ENCODE measurements around the gene S100P.

S100P gene

DNA sequence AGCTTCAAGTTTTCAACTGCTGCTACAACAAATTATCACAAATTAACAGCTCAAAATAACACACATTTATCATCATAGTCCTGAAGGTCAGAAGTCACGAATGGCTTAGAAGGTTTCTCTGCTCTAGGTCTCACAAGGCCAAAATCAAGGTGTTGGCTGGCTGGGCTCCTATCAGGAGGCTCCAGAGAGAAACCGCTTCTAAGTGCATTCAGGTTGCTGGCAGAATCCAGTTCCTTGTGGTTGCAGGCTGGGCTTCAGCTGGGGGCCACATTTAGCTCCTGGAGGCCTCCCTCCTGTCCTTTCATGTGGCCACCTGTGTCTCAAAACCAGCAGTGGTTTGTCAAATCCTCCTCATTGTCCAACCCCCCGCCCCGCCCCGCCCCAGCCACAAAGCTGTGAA, 37.8 kb upstream of the S100P start:
- H3K27ac ChIP-seq, result no peak overlapping the region
- H3K4me3 ChIP-seq (ENCODE audit: low read depth, low read length), result no peak overlapping the region
- H3K27me3 ChIP-seq (replicated peaks), result no peaks in the 10 kb centered on the region
- in situ Hi-C loops (cut with HindIII; ENCODE audit: low pct_ligation_motif_present, low sequenced_read_pairs), result no loop called here
- DNase-seq, result no peak
- TF ChIP-seq, protein P1, sequence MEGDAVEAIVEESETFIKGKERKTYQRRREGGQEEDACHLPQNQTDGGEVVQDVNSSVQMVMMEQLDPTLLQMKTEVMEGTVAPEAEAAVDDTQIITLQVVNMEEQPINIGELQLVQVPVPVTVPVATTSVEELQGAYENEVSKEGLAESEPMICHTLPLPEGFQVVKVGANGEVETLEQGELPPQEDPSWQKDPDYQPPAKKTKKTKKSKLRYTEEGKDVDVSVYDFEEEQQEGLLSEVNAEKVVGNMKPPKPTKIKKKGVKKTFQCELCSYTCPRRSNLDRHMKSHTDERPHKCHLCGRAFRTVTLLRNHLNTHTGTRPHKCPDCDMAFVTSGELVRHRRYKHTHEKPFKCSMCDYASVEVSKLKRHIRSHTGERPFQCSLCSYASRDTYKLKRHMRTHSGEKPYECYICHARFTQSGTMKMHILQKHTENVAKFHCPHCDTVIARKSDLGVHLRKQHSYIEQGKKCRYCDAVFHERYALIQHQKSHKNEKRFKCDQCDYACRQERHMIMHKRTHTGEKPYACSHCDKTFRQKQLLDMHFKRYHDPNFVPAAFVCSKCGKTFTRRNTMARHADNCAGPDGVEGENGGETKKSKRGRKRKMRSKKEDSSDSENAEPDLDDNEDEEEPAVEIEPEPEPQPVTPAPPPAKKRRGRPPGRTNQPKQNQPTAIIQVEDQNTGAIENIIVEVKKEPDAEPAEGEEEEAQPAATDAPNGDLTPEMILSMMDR (IDR thresholded peaks at IDR 0.05; ENCODE audit: low read depth, low read length, missing control alignments), result no peak
- no peaks in the 10 kb centered on the region for H3K36me3 ChIP-seq (replicated peaks)

DNA sequence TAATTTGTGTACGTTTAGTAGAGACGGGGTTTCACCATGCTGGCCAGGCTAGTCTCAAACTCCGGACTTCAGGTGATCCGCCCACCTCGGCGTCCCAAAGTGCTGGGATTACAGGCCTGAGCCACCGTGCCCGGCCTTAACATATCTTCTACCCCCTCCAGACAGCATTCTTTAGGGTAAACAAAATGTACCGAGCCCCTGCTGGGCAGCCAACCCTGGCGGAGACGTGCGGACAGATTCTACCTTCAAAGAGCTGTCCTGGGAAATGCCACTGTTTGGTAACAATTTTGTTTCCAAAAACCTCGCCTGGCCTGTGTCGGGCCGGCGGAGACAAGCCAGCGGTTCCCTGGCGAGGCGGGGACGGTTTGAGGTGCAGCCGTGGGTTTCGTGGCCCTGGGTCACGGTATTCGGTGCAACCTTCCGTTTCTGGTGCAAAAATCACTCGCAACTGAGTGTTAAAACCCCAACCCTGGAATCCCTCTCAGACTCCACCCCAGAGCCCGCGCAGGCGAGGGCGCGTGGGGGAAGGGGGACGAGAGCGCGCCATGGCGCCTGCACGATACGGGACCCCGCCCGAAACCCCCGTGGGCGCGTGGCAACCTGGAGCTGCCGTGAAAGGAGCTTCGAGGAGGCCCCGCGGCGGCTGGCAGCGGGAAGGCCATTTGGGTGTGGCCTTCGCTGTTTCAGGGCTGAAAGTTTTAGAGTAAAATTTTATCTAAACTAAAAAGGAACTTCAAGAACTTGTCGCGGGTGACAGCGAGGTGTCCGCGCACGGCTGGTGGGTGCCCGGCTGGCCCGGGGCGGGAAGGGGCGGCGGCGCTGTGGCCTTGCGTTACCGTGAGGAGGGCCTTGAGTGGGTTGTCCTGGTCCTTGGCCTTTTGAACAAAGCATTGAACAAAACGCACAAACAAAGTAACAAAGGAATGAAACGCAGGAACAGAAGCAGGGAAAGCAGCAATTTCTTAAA, 36.2 kb upstream of the S100P start:
- Histone ChIP-seq H3K4me3 (ENCODE audit: low read depth, low read length) (no peak overlapping the region), H3K36me3 (replicated peaks) (no peaks in the 10 kb centered on the region), H3K27ac (no peak overlapping the region), H3K27me3 (replicated peaks) (no peaks in the 10 kb centered on the region)
- TF ChIP-seq, protein P1 (IDR thresholded peaks at IDR 0.05; ENCODE audit: low read depth, low read length, missing control alignments), result no peak
- DNase-seq, result no peak
- in situ Hi-C loops (cut with HindIII; ENCODE audit: low pct_ligation_motif_present, low sequenced_read_pairs), result no loop called here

DNA sequence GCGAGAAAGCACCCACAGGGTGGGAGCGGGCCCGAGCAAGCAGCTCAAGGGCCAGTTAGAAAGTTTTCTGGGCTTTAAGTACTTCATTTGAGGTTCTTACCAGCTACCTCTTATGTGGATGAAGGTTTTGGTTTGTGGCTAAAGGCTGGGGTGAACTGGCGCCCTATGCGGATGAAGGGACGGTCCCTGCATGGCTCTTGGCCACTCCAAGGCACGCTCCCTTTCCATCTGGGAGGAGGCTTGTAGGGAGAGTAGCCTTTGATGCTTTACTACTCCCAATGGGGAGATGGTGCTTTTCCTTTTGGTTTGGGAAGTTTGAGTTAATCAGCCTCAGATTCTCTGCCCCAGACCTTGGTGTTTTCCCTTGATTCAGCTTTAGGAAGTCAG, 35.5 kb upstream of the S100P start:
- H3K27me3 ChIP-seq (replicated peaks), result peaks cover 2% of the 10 kb centered on the region
- H3K27ac ChIP-seq, result no peak overlapping the region
- H3K36me3 ChIP-seq (replicated peaks), result no peaks in the 10 kb centered on the region
- in situ Hi-C loops (cut with HindIII; ENCODE audit: low pct_ligation_motif_present, low sequenced_read_pairs), result no loop called here
- TF ChIP-seq, protein P1 (IDR thresholded peaks at IDR 0.05; ENCODE audit: low read depth, low read length, missing control alignments), result no peak
- H3K4me3 ChIP-seq (ENCODE audit: low read depth, low read length), result no peak overlapping the region
- DNase-seq, result no peak

DNA sequence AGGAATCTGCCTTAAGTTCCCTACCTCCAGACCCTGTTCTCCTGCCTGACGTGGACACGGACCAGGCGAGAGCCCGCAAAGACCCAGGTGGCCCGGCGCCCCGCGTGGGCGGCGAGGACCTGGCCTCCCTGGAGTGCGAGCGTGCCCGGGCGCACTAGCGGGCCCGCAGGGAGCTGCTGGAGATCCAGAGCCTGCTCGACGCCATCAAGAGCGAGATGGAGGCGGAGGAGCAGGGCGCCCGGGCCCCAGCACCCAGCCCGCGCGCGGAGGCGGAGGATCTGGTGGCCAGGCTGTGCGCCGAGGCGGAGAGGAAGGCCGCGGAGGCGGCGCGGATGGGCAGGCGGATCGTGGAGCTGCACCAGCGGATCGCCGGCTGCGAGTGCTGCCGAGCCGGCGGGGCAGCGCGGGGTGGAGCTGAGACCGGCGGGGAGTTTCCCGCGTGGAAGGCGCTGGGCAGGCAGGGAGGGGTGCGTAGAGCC, 35.0 kb upstream of the S100P start:
- DNase-seq, result peak; percentile 4
- Histone ChIP-seq H3K27ac (no peak overlapping the region), H3K36me3 (replicated peaks) (no peaks in the 10 kb centered on the region), H3K27me3 (replicated peaks) (peaks cover 6% of the 10 kb centered on the region), H3K4me3 (ENCODE audit: low read depth, low read length) (peak overlapping the region; percentile 34)
- in situ Hi-C loops (cut with HindIII; ENCODE audit: low pct_ligation_motif_present, low sequenced_read_pairs), result no loop called here
- TF ChIP-seq, protein P1 (IDR thresholded peaks at IDR 0.05; ENCODE audit: low read depth, low read length, missing control alignments), result no peak

- Histone ChIP-seq H3K27ac (no peak overlapping the region), H3K27me3 (replicated peaks) (peaks cover 15% of the 10 kb centered on the region), H3K4me3 (ENCODE audit: low read depth, low read length) (no peak overlapping the region), H3K36me3 (replicated peaks) (no peaks in the 10 kb centered on the region)
- TF ChIP-seq, protein P1 (IDR thresholded peaks at IDR 0.05; ENCODE audit: low read depth, low read length, missing control alignments), result no peak
- in situ Hi-C loops (cut with HindIII; ENCODE audit: low pct_ligation_motif_present, low sequenced_read_pairs), result no loop called here
- DNase-seq, result no peak
Measured at GRCh38 chr4:6659897-6660296, 33.8 kb upstream of the S100P start.
